WTC11 (cell line): ENCODE results near the gene TSR2. TPM values are rescaled to one million over a fixed set of nuclear protein-coding genes. Genes with fewer than 3 reads are reported as not detected.

Source experiments
- ATAC-seq: fragments of 200-7000 bp; cut with Tn5 transposase; 2 replicates; pipeline ENCODE4 v1.10.0; 2021; ENCODE audit warnings: mild to moderate bottlenecking, moderate library complexity
- CTCF ChIA-PET: fragments of 300-600 bp; sonication (Branson Sonifier 250); formaldehyde crosslinking; loops from one replicate; lab custom pipeline; 2021; ENCODE audit warnings: antibody characterized with exemption; lab: Charles Lee
- POLR2A ChIA-PET: fragments of 350-600 bp; sonication (Branson Sonifier 250); formaldehyde crosslinking; loops from one replicate; lab custom pipeline; 2021; ENCODE audit warnings: antibody characterized with exemption; lab: Charles Lee
- DNase-seq: peaks from one replicate; pipeline ENCODE4 v3.0.0; 2021; ENCODE audit warnings: low spot score
- H3K27ac Mint-ChIP-seq: 2 replicates; pipeline ENCODE4 v1.8.0; 2021; ENCODE audit warnings: mixed read lengths
- H3K27me3 Mint-ChIP-seq: 2 replicates; pipeline ENCODE4 v1.8.0; 2021; ENCODE audit warnings: low read depth, mild to moderate bottlenecking, moderate library complexity, mixed read lengths
- H3K36me3 Mint-ChIP-seq: 2 replicates; pipeline ENCODE4 v1.8.0; 2021; ENCODE audit warnings: mixed read lengths
- H3K4me1 Mint-ChIP-seq: 2 replicates; pipeline ENCODE4 v1.8.0; 2022; ENCODE audit warnings: mixed read lengths
- H3K4me3 Mint-ChIP-seq: 2 replicates; pipeline ENCODE4 v1.8.0; 2021; ENCODE audit warnings: mild to moderate bottlenecking, moderate library complexity, mixed read lengths
- H3K9me3 Mint-ChIP-seq: 2 replicates; pipeline ENCODE4 v1.8.0; 2021; ENCODE audit warnings: mixed read lengths
- CREM ChIP-seq: sonication (generic); formaldehyde crosslinking; IDR thresholded peaks from 2 replicates; pipeline ENCODE4 v1.8.1; 2022; ENCODE audit warnings: mild to moderate bottlenecking, missing genetic modification reagents, moderate library complexity
- EMX1 ChIP-seq: fragments of 250-450 bp; sonication (Bioruptor Pico); IDR thresholded peaks from 2 replicates; pipeline ENCODE4 v1.8.0; 2021; ENCODE audit warnings: mild to moderate bottlenecking
- FOXJ3 ChIP-seq: sonication (generic); formaldehyde crosslinking; IDR thresholded peaks from 2 replicates; pipeline ENCODE4 v1.9.0; 2021; ENCODE audit warnings: missing genetic modification reagents, mild to moderate bottlenecking, borderline replicate concordance
- FOXP1 ChIP-seq: sonication (generic); formaldehyde crosslinking; IDR thresholded peaks from 2 replicates; pipeline ENCODE4 v1.8.0; 2022; ENCODE audit warnings: missing genetic modification reagents, mild to moderate bottlenecking, moderate library complexity, borderline replicate concordance
- IRF2 ChIP-seq: sonication (generic); formaldehyde crosslinking; IDR thresholded peaks from 2 replicates; pipeline ENCODE4 v1.8.0; 2022; ENCODE audit warnings: low read depth, missing genetic modification reagents, borderline replicate concordance
- JUN ChIP-seq: sonication (generic); formaldehyde crosslinking; IDR thresholded peaks from 2 replicates; pipeline ENCODE4 v1.8.0; 2023; ENCODE audit warnings: mild to moderate bottlenecking, missing genetic modification reagents
- NR1H2 ChIP-seq: sonication (generic); formaldehyde crosslinking; IDR thresholded peaks from 2 replicates; pipeline ENCODE4 v1.9.0; 2021; ENCODE audit warnings: mild to moderate bottlenecking, moderate library complexity, missing genetic modification reagents
- SMAD4 ChIP-seq: sonication (generic); formaldehyde crosslinking; IDR thresholded peaks from 2 replicates; pipeline ENCODE4 v1.8.0; 2022; ENCODE audit warnings: mild to moderate bottlenecking, missing genetic modification reagents
- TCF7 ChIP-seq: sonication (generic); formaldehyde crosslinking; IDR thresholded peaks from 2 replicates; pipeline ENCODE4 v1.8.0; 2022; ENCODE audit warnings: mild to moderate bottlenecking, low read depth, missing genetic modification reagents, moderate library complexity
- TEAD4 ChIP-seq: sonication (generic); formaldehyde crosslinking; IDR thresholded peaks from 2 replicates; pipeline ENCODE4 v1.8.0; 2022; ENCODE audit warnings: mild to moderate bottlenecking, missing genetic modification reagents
- TP53 ChIP-seq: sonication (generic); formaldehyde crosslinking; IDR thresholded peaks from 2 replicates; pipeline ENCODE4 v1.8.1; 2023; ENCODE audit warnings: mild to moderate bottlenecking, missing genetic modification reagents
- ZNF219 ChIP-seq: sonication (generic); formaldehyde crosslinking; IDR thresholded peaks from 2 replicates; pipeline ENCODE4 v1.8.0; 2023; ENCODE audit warnings: missing genetic modification reagents, mild to moderate bottlenecking, borderline replicate concordance
- ZNF232 ChIP-seq: sonication (generic); formaldehyde crosslinking; IDR thresholded peaks from 2 replicates; pipeline ENCODE4 v1.8.0; 2022; ENCODE audit warnings: mild to moderate bottlenecking, missing genetic modification reagents
- ZNF263 ChIP-seq: sonication (generic); formaldehyde crosslinking; IDR thresholded peaks from 2 replicates; pipeline ENCODE4 v1.8.1; 2022; ENCODE audit warnings: low read depth, mild to moderate bottlenecking, moderate library complexity, missing genetic modification reagents
- total RNA-seq: library from RNA; stranded (reverse); gene quantifications from 3 replicates; pipeline ENCODE4 v1.2.3, GENCODE V29; 2021
- TF ChIP-seq, protein P1 (sequence below): fragments of 250-450 bp; sonication (Bioruptor Pico); conservative IDR thresholded peaks from 2 replicates; pipeline ENCODE4 v1.9.0; 2021; ENCODE audit warnings: mild to moderate bottlenecking
- TF ChIP-seq, protein P2 (sequence below): sonication (generic); formaldehyde crosslinking; conservative IDR thresholded peaks from 2 replicates; pipeline ENCODE4 v1.8.1; 2023; ENCODE audit warnings: mild to moderate bottlenecking, low read depth, missing genetic modification reagents, moderate library complexity
- TF ChIP-seq, protein P3 (sequence below): sonication (generic); formaldehyde crosslinking; IDR thresholded peaks from 2 replicates; pipeline ENCODE4 v1.8.1; 2023; ENCODE audit warnings: mild to moderate bottlenecking, missing genetic modification reagents, moderate library complexity
- TF ChIP-seq, protein P4 (sequence below): sonication (generic); formaldehyde crosslinking; IDR thresholded peaks from 2 replicates; pipeline ENCODE4 v1.8.1; 2022; ENCODE audit warnings: mild to moderate bottlenecking, missing genetic modification reagents, moderate library complexity, borderline replicate concordance
- TF ChIP-seq, protein P5 (sequence below): sonication (generic); formaldehyde crosslinking; conservative IDR thresholded peaks from 2 replicates; pipeline ENCODE4 v1.8.1; 2022; ENCODE audit warnings: mild to moderate bottlenecking, missing genetic modification reagents

TSR2 gene
- total RNA-seq, 1 experiment from 2014 or later: 45.5 TPM

DNA sequence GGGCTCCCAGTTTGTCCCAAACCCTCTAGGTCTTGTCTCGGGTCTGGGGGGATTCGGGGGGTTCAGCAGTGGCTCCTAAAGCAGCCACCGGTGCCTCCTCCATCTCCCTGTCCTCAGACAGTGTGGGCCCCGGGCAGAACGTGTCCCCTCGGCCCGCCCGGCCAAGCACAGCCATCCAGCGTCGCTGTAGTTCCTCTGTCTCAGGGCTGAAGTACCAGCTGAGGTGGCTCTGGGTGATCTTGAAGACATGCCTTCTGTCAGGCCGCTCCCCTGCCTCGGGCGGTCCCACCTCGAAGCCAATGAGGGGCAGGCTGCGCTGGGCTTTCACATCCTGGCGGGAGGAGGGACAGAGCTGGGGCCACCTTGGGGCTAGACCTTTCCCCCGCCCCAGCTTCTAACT is 5.9 kb downstream of the TSR2 start:
- Mint-ChIP-seq H3K36me3 (peaks cover 34% of the 10 kb centered on the region), H3K4me1 (peaks cover 22% of the 10 kb centered on the region), H3K27me3 (no peaks in the 10 kb centered on the region)
- ATAC-seq (peak; percentile 74), DNase-seq (peak; percentile 21)
- ChIA-PET POLR2A (interaction anchor here (0.7 kb wide), 1 partner anchor 70 kb away, joined by 4 read pairs; no protein-coding TSS in a partner anchor), CTCF (no interaction called here)
- TF ChIP-seq JUN (CRISPR knock-in tag): no peak
- no peak for TF ChIP-seq IRF2 (CRISPR knock-in tag)
- no peak for TF ChIP-seq FOXJ3 (CRISPR knock-in tag)
- TF ChIP-seq TCF7 (CRISPR knock-in tag): no peak
- TF ChIP-seq ZNF219 (CRISPR knock-in tag): no peak
- TF ChIP-seq, protein P1, sequence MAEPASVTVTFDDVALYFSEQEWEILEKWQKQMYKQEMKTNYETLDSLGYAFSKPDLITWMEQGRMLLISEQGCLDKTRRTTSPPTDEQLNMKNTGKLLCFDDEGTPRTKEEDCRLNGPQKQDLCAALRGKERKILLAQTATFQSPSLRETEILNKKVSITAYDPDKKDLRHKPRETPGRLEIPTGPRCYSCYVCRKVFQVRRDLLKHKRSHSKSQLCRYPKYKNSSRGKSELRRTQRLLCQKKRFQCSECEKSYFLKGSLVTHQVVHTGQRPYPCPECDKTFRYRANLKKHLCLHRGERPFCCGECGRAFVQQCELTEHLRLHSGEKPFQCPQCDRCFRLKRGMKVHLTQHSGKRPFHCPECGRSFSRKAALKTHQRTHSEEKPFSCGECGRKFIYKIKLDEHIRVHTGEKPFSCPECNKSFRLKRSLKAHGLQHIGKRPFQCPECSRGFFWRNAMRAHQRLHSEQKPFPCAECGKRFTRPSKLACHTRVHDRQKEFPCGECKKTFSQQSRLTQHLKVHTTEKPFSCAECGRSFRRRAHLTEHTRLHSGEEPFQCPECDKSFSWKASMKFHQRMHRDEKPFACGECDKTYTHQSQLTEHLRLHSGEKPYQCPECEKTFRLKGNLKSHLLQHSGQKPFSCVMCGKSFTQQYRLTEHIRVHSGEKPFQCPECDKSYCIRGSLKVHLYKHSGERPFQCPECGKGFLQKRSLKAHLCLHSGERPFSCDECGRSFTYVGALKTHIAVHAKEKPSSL (CRISPR knock-in tag): no peak
- TF ChIP-seq, protein P2, sequence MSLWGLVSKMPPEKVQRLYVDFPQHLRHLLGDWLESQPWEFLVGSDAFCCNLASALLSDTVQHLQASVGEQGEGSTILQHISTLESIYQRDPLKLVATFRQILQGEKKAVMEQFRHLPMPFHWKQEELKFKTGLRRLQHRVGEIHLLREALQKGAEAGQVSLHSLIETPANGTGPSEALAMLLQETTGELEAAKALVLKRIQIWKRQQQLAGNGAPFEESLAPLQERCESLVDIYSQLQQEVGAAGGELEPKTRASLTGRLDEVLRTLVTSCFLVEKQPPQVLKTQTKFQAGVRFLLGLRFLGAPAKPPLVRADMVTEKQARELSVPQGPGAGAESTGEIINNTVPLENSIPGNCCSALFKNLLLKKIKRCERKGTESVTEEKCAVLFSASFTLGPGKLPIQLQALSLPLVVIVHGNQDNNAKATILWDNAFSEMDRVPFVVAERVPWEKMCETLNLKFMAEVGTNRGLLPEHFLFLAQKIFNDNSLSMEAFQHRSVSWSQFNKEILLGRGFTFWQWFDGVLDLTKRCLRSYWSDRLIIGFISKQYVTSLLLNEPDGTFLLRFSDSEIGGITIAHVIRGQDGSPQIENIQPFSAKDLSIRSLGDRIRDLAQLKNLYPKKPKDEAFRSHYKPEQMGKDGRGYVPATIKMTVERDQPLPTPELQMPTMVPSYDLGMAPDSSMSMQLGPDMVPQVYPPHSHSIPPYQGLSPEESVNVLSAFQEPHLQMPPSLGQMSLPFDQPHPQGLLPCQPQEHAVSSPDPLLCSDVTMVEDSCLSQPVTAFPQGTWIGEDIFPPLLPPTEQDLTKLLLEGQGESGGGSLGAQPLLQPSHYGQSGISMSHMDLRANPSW (CRISPR knock-in tag): no peak
- TF ChIP-seq SMAD4 (CRISPR knock-in tag): no peak
- no peak for TF ChIP-seq NR1H2
- TF ChIP-seq, all 79 proteins: peak for 0
- Mint-ChIP-seq H3K9me3 (no peaks in the 10 kb centered on the region), H3K27ac (no peak overlapping the region), H3K4me3 (no peak overlapping the region)

DNA sequence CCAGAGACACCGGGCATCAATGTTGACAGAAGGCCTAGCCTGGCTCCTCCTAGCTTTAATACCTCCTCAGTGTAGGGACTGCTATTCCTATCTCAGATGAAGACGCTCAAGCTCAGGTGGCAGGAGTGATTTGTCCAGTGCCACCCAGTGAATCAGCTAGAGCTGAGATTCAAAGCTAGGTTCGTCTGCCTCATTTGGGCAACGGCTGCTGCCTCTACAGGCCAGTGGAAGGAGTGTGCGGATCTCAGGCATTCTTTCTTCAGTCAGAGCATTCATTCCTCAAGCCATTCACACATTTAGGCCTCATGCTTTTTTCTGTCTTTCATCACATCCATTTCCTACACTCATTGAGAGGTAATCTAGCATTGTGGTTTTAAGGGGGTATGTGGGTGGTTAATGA is 7.3 kb downstream of the TSR2 start:
- H3K9me3 Mint-ChIP-seq: no peaks in the 10 kb centered on the region
- H3K27ac Mint-ChIP-seq: no peak overlapping the region
- CTCF ChIA-PET: interaction anchor here (1.0 to 1.3 kb wide), 2 partner anchors 32 to 34 kb away, joined by 3 read pairs; no protein-coding TSS in a partner anchor
- TF ChIP-seq TEAD4 (no peak), FOXP1 (CRISPR knock-in tag) (no peak), CREM (CRISPR knock-in tag) (no peak), ZNF263 (CRISPR knock-in tag) (no peak), EMX1 (CRISPR knock-in tag) (no peak), TP53 (CRISPR knock-in tag) (no peak), ZNF232 (no peak)
- TF ChIP-seq, protein P3, sequence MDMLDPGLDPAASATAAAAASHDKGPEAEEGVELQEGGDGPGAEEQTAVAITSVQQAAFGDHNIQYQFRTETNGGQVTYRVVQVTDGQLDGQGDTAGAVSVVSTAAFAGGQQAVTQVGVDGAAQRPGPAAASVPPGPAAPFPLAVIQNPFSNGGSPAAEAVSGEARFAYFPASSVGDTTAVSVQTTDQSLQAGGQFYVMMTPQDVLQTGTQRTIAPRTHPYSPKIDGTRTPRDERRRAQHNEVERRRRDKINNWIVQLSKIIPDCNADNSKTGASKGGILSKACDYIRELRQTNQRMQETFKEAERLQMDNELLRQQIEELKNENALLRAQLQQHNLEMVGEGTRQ (CRISPR knock-in tag): no peak
- TF ChIP-seq, protein P4, sequence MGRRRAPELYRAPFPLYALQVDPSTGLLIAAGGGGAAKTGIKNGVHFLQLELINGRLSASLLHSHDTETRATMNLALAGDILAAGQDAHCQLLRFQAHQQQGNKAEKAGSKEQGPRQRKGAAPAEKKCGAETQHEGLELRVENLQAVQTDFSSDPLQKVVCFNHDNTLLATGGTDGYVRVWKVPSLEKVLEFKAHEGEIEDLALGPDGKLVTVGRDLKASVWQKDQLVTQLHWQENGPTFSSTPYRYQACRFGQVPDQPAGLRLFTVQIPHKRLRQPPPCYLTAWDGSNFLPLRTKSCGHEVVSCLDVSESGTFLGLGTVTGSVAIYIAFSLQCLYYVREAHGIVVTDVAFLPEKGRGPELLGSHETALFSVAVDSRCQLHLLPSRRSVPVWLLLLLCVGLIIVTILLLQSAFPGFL (CRISPR knock-in tag): no peak
- TF ChIP-seq, protein P5, sequence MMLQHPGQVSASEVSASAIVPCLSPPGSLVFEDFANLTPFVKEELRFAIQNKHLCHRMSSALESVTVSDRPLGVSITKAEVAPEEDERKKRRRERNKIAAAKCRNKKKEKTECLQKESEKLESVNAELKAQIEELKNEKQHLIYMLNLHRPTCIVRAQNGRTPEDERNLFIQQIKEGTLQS (CRISPR knock-in tag): no peak
- TF ChIP-seq, all 79 proteins: peak for 0
- peaks cover 32% of the 10 kb centered on the region for H3K36me3 Mint-ChIP-seq
- H3K27me3 Mint-ChIP-seq: no peaks in the 10 kb centered on the region
- no peak overlapping the region for H3K4me3 Mint-ChIP-seq
- POLR2A ChIA-PET: no interaction called here
- DNase-seq (no peak), ATAC-seq (peak; percentile 45)
- peaks cover 11% of the 10 kb centered on the region for H3K4me1 Mint-ChIP-seq
